Measurements from ENCODE around the gene DTX4.
A peak's percentile ranks its signal among the peaks of the same experiment; 100 is the strongest.

DTX4 gene

GRCh38 chr11:59192446-59193020 is 20.6 kb downstream of the DTX4 start:
- no peak for TF ChIP-seq CTCF (IDR thresholded peaks at IDR 0.05; ENCODE audit: low read length, missing control alignments)
- H3K4me3 ChIP-seq (replicated peaks; ENCODE audit: low read depth, low read length): no peak overlapping the region
- no peak for DNase-seq (ENCODE audit: low read depth)

GRCh38 chr11:59193587-59194130 is 21.7 kb downstream of the DTX4 start:
- no peak for DNase-seq (ENCODE audit: low read depth)
- TF ChIP-seq CTCF (IDR thresholded peaks at IDR 0.05; ENCODE audit: low read length, missing control alignments): no peak
- H3K4me3 ChIP-seq (replicated peaks; ENCODE audit: low read depth, low read length): no peak overlapping the region

- DNase-seq (ENCODE audit: low read depth): no peak
These were observed 23.7 kb downstream of the DTX4 start for GRCh38 chr11:59195586-59195985.

DNA sequence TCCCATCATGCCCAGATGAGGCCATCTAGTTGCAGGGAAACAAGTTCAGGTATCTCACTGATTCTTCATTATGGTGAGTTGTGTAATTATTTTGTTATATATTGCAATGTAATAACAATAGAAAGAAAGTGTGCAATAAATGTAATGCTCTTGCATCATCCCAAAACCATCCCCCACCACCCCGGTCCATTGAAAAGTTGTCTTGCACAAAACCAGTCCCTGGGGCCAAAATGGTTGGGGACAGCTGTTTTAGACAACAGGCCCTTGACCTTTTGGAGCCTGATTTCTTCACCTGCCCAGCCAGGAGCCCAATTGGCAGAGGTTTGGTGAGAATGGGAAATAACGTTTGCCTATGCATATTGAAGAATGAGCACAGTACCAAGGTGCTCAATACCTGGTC is 24.8 kb downstream of the DTX4 start:
- DNase-seq (ENCODE audit: low read depth): no peak
- TF ChIP-seq CTCF (IDR thresholded peaks at IDR 0.05; ENCODE audit: low read length, missing control alignments): no peak
- no peak overlapping the region for H3K4me3 ChIP-seq (replicated peaks; ENCODE audit: low read depth, low read length)

More at GRCh38 chr11:59195586-59195985, 23.7 kb downstream of the DTX4 start:
- no peak overlapping the region for H3K4me3 ChIP-seq (replicated peaks; ENCODE audit: low read depth, low read length)
- no peak for TF ChIP-seq CTCF (IDR thresholded peaks at IDR 0.05; ENCODE audit: low read length, missing control alignments)

- no peak overlapping the region for H3K4me3 ChIP-seq (replicated peaks; ENCODE audit: low read depth, low read length)
- TF ChIP-seq CTCF (IDR thresholded peaks at IDR 0.05; ENCODE audit: low read length, missing control alignments): no peak
- peak; percentile 78 for DNase-seq (ENCODE audit: low read depth)
These were observed 26.1 kb downstream of the DTX4 start for GRCh38 chr11:59197991-59198390.

- TF ChIP-seq CTCF (IDR thresholded peaks at IDR 0.05; ENCODE audit: low read length, missing control alignments): no peak
- no peak overlapping the region for H3K4me3 ChIP-seq (replicated peaks; ENCODE audit: low read depth, low read length)
- DNase-seq (ENCODE audit: low read depth): no peak
These were observed 26.8 kb downstream of the DTX4 start for GRCh38 chr11:59198726-59199125.

All from fibroblast of pulmonary artery (primary cell).